Glomerular endothelial cell (primary cell): Measurements from ENCODE around the gene VILL. TPM values are rescaled to one million over a fixed set of nuclear protein-coding genes. Genes with fewer than 3 reads are reported as not detected.

Experiments used
- total RNA-seq: library from RNA; depleted of rRNA; stranded (reverse); fragments of >200 nt; gene quantifications from 2 replicates; pipeline ENCODE4 v1.2.3, GENCODE V29; 2015

The VILL gene
- total RNA-seq, 1 donor from 2014 or later: 7.6 TPM

Other genes starting within 250 kb of the VILL start
- 21.1 and 26.9 TPM in 2 replicates for gene CTDSPL, start 128.9 kb upstream of the VILL start, total RNA-seq
- 13.0 and 16.6 TPM in 2 replicates for gene PLCD1, start 38.9 kb downstream of the VILL start, total RNA-seq
- gene DLEC1, start 48.4 kb downstream of the VILL start, total RNA-seq: not detected in 2 replicates
- gene ACAA1, start 146.3 kb downstream of the VILL start, total RNA-seq: 40.3 and 52.9 TPM in 2 replicates
- 45.6 and 63.4 TPM in 2 replicates for gene MYD88, start 147.9 kb downstream of the VILL start, total RNA-seq
- gene OXSR1, start 174.8 kb downstream of the VILL start, total RNA-seq: 31.6 and 36.5 TPM in 2 replicates